Measurements from ENCODE around the gene COPA.

Gene COPA

GRCh38 chr1:160344241-160344640 is 1.2 kb upstream of the COPA start:
- DNase-seq (ENCODE audit: extremely low read depth, low read depth) = no peak
- H3K4me3 ChIP-seq (replicated peaks; ENCODE audit: low read depth, low read length) = peak overlapping the region; percentile 98
- no peak for TF ChIP-seq CTCF (IDR thresholded peaks at IDR 0.05; ENCODE audit: low read depth, low read length, missing control alignments)

- H3K4me3 ChIP-seq (replicated peaks; ENCODE audit: low read depth, low read length) = peak overlapping the region; percentile 98
- DNase-seq (ENCODE audit: extremely low read depth, low read depth) = no peak
- TF ChIP-seq CTCF (IDR thresholded peaks at IDR 0.05; ENCODE audit: low read depth, low read length, missing control alignments) = no peak
These were observed 524 bp downstream of the COPA start for GRCh38 chr1:160342526-160342925.

GRCh38 chr1:160340866-160341265 is 2.2 kb downstream of the COPA start:
- TF ChIP-seq CTCF (IDR thresholded peaks at IDR 0.05; ENCODE audit: low read depth, low read length, missing control alignments) = no peak

GRCh38 chr1:160340146-160340545 is 2.9 kb downstream of the COPA start:
- DNase-seq (ENCODE audit: extremely low read depth, low read depth) = no peak
- no peak overlapping the region for H3K4me3 ChIP-seq (replicated peaks; ENCODE audit: low read depth, low read length)
- no peak for TF ChIP-seq CTCF (IDR thresholded peaks at IDR 0.05; ENCODE audit: low read depth, low read length, missing control alignments)

More at GRCh38 chr1:160340866-160341265, 2.2 kb downstream of the COPA start:
- H3K4me3 ChIP-seq (replicated peaks; ENCODE audit: low read depth, low read length) = peak overlapping the region; percentile 98
- no peak for DNase-seq (ENCODE audit: extremely low read depth, low read depth)

GRCh38 chr1:160338580-160338979 is 4.5 kb downstream of the COPA start:
- DNase-seq (ENCODE audit: extremely low read depth, low read depth) = no peak
- no peak for TF ChIP-seq CTCF (IDR thresholded peaks at IDR 0.05; ENCODE audit: low read depth, low read length, missing control alignments)
- H3K4me3 ChIP-seq (replicated peaks; ENCODE audit: low read depth, low read length) = no peak overlapping the region

- TF ChIP-seq CTCF (IDR thresholded peaks at IDR 0.05; ENCODE audit: low read depth, low read length, missing control alignments) = no peak
- no peak overlapping the region for H3K4me3 ChIP-seq (replicated peaks; ENCODE audit: low read depth, low read length)
- DNase-seq (ENCODE audit: extremely low read depth, low read depth) = no peak
These were observed 10.5 kb downstream of the COPA start for GRCh38 chr1:160332516-160332915.

- no peak for DNase-seq (ENCODE audit: extremely low read depth, low read depth)
- H3K4me3 ChIP-seq (replicated peaks; ENCODE audit: low read depth, low read length) = no peak overlapping the region
- TF ChIP-seq CTCF (IDR thresholded peaks at IDR 0.05; ENCODE audit: low read depth, low read length, missing control alignments) = no peak
These were observed 12.9 kb downstream of the COPA start for GRCh38 chr1:160330119-160330518.
